H9 (cell line): Measurements from ENCODE around the gene GNAO1. TPM values are rescaled to one million over a fixed set of nuclear protein-coding genes. Genes with fewer than 3 reads are reported as not detected.

Experiments
- DNase-seq: peaks from one replicate; pipeline ENCODE4 v3.0.0-alpha.2; 2017
- H2AFZ ChIP-seq: one replicate; pipeline ENCODE4 v1.6.1; 2013; ENCODE audit warnings: mild to moderate bottlenecking, low read length, control low read depth, moderate library complexity
- H2AK5ac ChIP-seq: 2 replicates; pipeline ENCODE4 v1.6.1; 2013; ENCODE audit warnings: low read length, control low read depth, mixed read lengths; ENCODE audit not compliant: insufficient read length
- H2BK120ac ChIP-seq: one replicate; pipeline ENCODE4 v1.6.1; 2013; ENCODE audit warnings: low read depth, mild to moderate bottlenecking, low read length, control low read depth, inconsistent platforms; ENCODE audit not compliant: poor library complexity, severe bottlenecking
- H2BK12ac ChIP-seq: 2 replicates; pipeline ENCODE4 v1.6.1; 2013; ENCODE audit warnings: low read length, control low read depth, mixed read lengths, low read depth; ENCODE audit not compliant: insufficient read length
- H2BK15ac ChIP-seq: 2 replicates; pipeline ENCODE4 v1.6.1; 2013; ENCODE audit warnings: low read depth, low read length, control low read depth
- H2BK20ac ChIP-seq: one replicate; pipeline ENCODE4 v1.6.1; 2013; ENCODE audit warnings: low read depth, mild to moderate bottlenecking, low read length, control low read depth, inconsistent platforms; ENCODE audit not compliant: poor library complexity, severe bottlenecking
- H2BK5ac ChIP-seq: 2 replicates; pipeline ENCODE4 v1.6.1; 2013; ENCODE audit warnings: low read length, control low read depth, mixed read lengths; ENCODE audit not compliant: insufficient read length
- H3K14ac ChIP-seq: 2 replicates; pipeline ENCODE4 v1.6.1; 2013; ENCODE audit warnings: low read length, control low read depth; ENCODE audit not compliant: insufficient read depth
- H3K18ac ChIP-seq: 2 replicates; pipeline ENCODE4 v1.6.1; 2013; ENCODE audit warnings: low read depth, mild to moderate bottlenecking, mixed read lengths, low read length, control low read depth; ENCODE audit not compliant: insufficient read length
- H3K23ac ChIP-seq: 2 replicates; pipeline ENCODE4 v1.6.1; 2013; ENCODE audit warnings: low read length, control low read depth, mixed read lengths, low read depth; ENCODE audit not compliant: insufficient read length
- H3K23me2 ChIP-seq: 2 replicates; pipeline ENCODE4 v1.6.1; 2013; ENCODE audit warnings: low read depth, mild to moderate bottlenecking, mixed read lengths, low read length, control low read depth; ENCODE audit not compliant: insufficient read length, poor library complexity, severe bottlenecking
- H3K27ac ChIP-seq: 2 replicates; pipeline ENCODE4 v1.5.1; 2013; ENCODE audit warnings: low read length, control low read depth, mixed read lengths, low read depth; ENCODE audit not compliant: insufficient read length
- H3K27me3 ChIP-seq: 2 replicates; pipeline ENCODE4 v1.6.1; 2013; ENCODE audit warnings: low read length, control low read depth, inconsistent platforms; ENCODE audit not compliant: insufficient read depth
- H3K4ac ChIP-seq: 2 replicates; pipeline ENCODE4 v1.6.1; 2013; ENCODE audit warnings: low read depth, mild to moderate bottlenecking, control low read depth, inconsistent platforms, low read length, moderate library complexity
- H3K4me1 ChIP-seq: 2 replicates; pipeline ENCODE4 v1.6.1; 2013; ENCODE audit warnings: low read length, control low read depth, inconsistent platforms; ENCODE audit not compliant: insufficient read depth
- H3K4me2 ChIP-seq: 2 replicates; pipeline ENCODE4 v1.6.1; 2013; ENCODE audit warnings: low read length, control low read depth, mixed read lengths; ENCODE audit not compliant: insufficient read length, insufficient read depth
- H3K56ac ChIP-seq: 2 replicates; pipeline ENCODE4 v1.6.1; 2013; ENCODE audit warnings: low read depth, mild to moderate bottlenecking, mixed read lengths, low read length, control low read depth; ENCODE audit not compliant: insufficient read length
- H3K79me1 ChIP-seq: 2 replicates; pipeline ENCODE4 v1.6.1; 2013; ENCODE audit warnings: low read depth, mild to moderate bottlenecking, moderate library complexity, low read length, control low read depth, inconsistent platforms; ENCODE audit not compliant: insufficient read depth, poor library complexity, severe bottlenecking
- H3K79me2 ChIP-seq: 2 replicates; pipeline ENCODE4 v1.6.1; 2013; ENCODE audit warnings: low read length, control low read depth, inconsistent platforms; ENCODE audit not compliant: insufficient read depth
- H3K9ac ChIP-seq: 2 replicates; pipeline ENCODE4 v1.6.1; 2013; ENCODE audit warnings: low read length, control low read depth, mixed read lengths; ENCODE audit not compliant: insufficient read length; ENCODE audit errors: extremely low read depth
- H3K9me3 ChIP-seq: one replicate; pipeline ENCODE4 v1.6.1; 2013; ENCODE audit warnings: low read depth, low read length, inconsistent platforms; ENCODE audit not compliant: control insufficient read depth
- H3T11ph ChIP-seq: one replicate; pipeline ENCODE4 v1.6.1; 2013; ENCODE audit warnings: mild to moderate bottlenecking, low read length, control low read depth, inconsistent platforms
- H4K20me1 ChIP-seq: one replicate; pipeline ENCODE4 v1.6.1; 2013; ENCODE audit not compliant: control insufficient read depth, insufficient read length, insufficient read depth
- H4K5ac ChIP-seq: 2 replicates; pipeline ENCODE4 v1.6.1; 2013; ENCODE audit warnings: low read depth, mild to moderate bottlenecking, mixed read lengths, low read length, control low read depth; ENCODE audit not compliant: insufficient read length
- H4K8ac ChIP-seq: replicated peaks from 2 replicates; pipeline ENCODE4 v1.6.1; 2013; ENCODE audit warnings: low read length, control low read depth, mixed read lengths, low read depth; ENCODE audit not compliant: insufficient read length
- H4K91ac ChIP-seq: 2 replicates; pipeline ENCODE4 v1.6.1; 2013; ENCODE audit warnings: low read depth, mild to moderate bottlenecking, moderate library complexity, mixed read lengths, low read length, control low read depth; ENCODE audit not compliant: insufficient read length
- H3K27ac Mint-ChIP-seq, 3 experiments: 2 replicates in 2 of 3; 3 replicates in 1 of 3; pipeline ENCODE4 v1.8.0; 2020 to 2021; ENCODE audit warnings: mixed read lengths in 3 of 3, mild to moderate bottlenecking in 1 of 3, moderate library complexity in 1 of 3
- H3K27me3 Mint-ChIP-seq: 2 replicates; pipeline ENCODE4 v1.8.0; 2021; ENCODE audit warnings: low read depth, mild to moderate bottlenecking, moderate library complexity, mixed read lengths
- H3K36me3 Mint-ChIP-seq, 3 experiments: 2 replicates in 2 of 3; 3 replicates in 1 of 3; pipeline ENCODE4 v1.8.0; 2020 to 2021; ENCODE audit warnings: low read depth in 3 of 3, mixed read lengths in 3 of 3; ENCODE audit not compliant: insufficient read depth in 1 of 3
- H3K4me1 Mint-ChIP-seq, 2 experiments: 2 replicates each; pipeline ENCODE4 v1.8.0; 2020; ENCODE audit warnings: mixed read lengths in 2 of 2
- H3K4me3 Mint-ChIP-seq, 2 experiments: 2 replicates in 1 of 2; 3 replicates in 1 of 2; pipeline ENCODE4 v1.8.0; 2020 to 2021; ENCODE audit warnings: mild to moderate bottlenecking in 2 of 2, mixed read lengths in 2 of 2, moderate library complexity in 1 of 2
- H3K9me3 Mint-ChIP-seq, 2 experiments: 2 replicates in 1 of 2; 3 replicates in 1 of 2; pipeline ENCODE4 v1.8.0; 2020; ENCODE audit warnings: mild to moderate bottlenecking in 2 of 2, mixed read lengths in 2 of 2, moderate library complexity in 1 of 2
- CTCF ChIP-seq: fragments of 200-600 bp; sonication (generic); conservative IDR thresholded peaks from 3 replicates; pipeline ENCODE4 v1.8.0; 2021; ENCODE audit warnings: antibody characterized with exemption, mild to moderate bottlenecking
- WGBS: extraction: QIAGEN DNeasy Blood & Tissue Kit; methylation state at CpG from one replicate; pipeline ENCODE4 v1.1.7; 2013; ENCODE audit warnings: missing lambda C conversion rate, low lambda C conversion rate, mixed read lengths; ENCODE audit not compliant: insufficient read length; ENCODE audit errors: extremely low coverage; 5-methylcytosine and 5-hydroxymethylcytosine counted together
- total RNA-seq: library from RNA; stranded (reverse); gene quantifications from 2 replicates; pipeline ENCODE4 v1.2.1, GENCODE V29; 2021

The GNAO1 gene
- total RNA-seq, 1 experiment from 2014 or later, result 16.9 TPM

GRCh38 chr16:56264609-56264972 is 73.3 kb downstream of the GNAO1 start:
- Histone ChIP-seq H2BK120ac (no peak overlapping the region), H2AK5ac (no peak overlapping the region), H3K27ac (no peak overlapping the region), H3T11ph (no peak overlapping the region), H3K4ac (no peak overlapping the region), H2AFZ (no peak overlapping the region), H3K4me2 (no peak overlapping the region), H3K9ac (no peak overlapping the region), H3K14ac (no peak overlapping the region), H3K23me2 (no peaks in the 10 kb centered on the region), H2BK15ac (no peak overlapping the region), H3K56ac (no peak overlapping the region), H3K9me3 (no peaks in the 10 kb centered on the region), H3K4me1 (peaks cover 5% of the 10 kb centered on the region; the same call in 1 of the 2 replicates), H4K20me1 (no peaks in the 10 kb centered on the region), H3K23ac (no peak overlapping the region), H2BK20ac (no peak overlapping the region), H2BK12ac (no peak overlapping the region), H4K91ac (no peak overlapping the region), H3K27me3 (no peaks in the 10 kb centered on the region), H3K79me1 (no peaks in the 10 kb centered on the region), H4K5ac (no peak overlapping the region), H3K79me2 (no peaks in the 10 kb centered on the region), H2BK5ac (no peak overlapping the region), H4K8ac (no peak overlapping the region), H3K18ac (no peak overlapping the region)
- DNase-seq, result no peak
- Mint-ChIP-seq H3K27ac (no peak overlapping the region), H3K9me3 (no peaks in the 10 kb centered on the region), H3K4me3 (no peak overlapping the region), H3K27me3 (no peaks in the 10 kb centered on the region), H3K36me3 (no peaks in the 10 kb centered on the region), H3K4me1 (peaks cover 19 to 24% of the 10 kb centered on the region in 2 experiments)
- TF ChIP-seq CTCF, result no peak
- WGBS, result no CpG with 5 or more reads among the region's 2 CpGs
